Nephron progenitor cell (in vitro differentiated cells): ENCODE results near the gene GCH1.

Experiments used
- DNase-seq: peaks from one replicate; pipeline ENCODE4 v3.0.0; 2021
- H3K27ac Mint-ChIP-seq: 2 replicates; pipeline ENCODE4 v1.8.0; 2021; ENCODE audit warnings: mild to moderate bottlenecking, moderate library complexity, mixed read lengths
- H3K27me3 Mint-ChIP-seq: 2 replicates; pipeline ENCODE4 v1.8.0; 2021; ENCODE audit warnings: mild to moderate bottlenecking, low read depth, mixed read lengths; ENCODE audit not compliant: poor library complexity
- H3K36me3 Mint-ChIP-seq: 2 replicates; pipeline ENCODE4 v1.8.0; 2021; ENCODE audit warnings: low read depth, mixed read lengths
- H3K4me1 Mint-ChIP-seq: 2 replicates; pipeline ENCODE4 v1.8.0; 2021; ENCODE audit warnings: mixed read lengths
- H3K4me3 Mint-ChIP-seq: 2 replicates; pipeline ENCODE4 v1.8.0; 2021; ENCODE audit warnings: mild to moderate bottlenecking, moderate library complexity, mixed read lengths
- H3K9me3 Mint-ChIP-seq: 2 replicates; pipeline ENCODE4 v1.8.0; 2021; ENCODE audit warnings: mild to moderate bottlenecking, moderate library complexity, mixed read lengths
- TF ChIP-seq, protein P1 (sequence below): fragments of 200-600 bp; sonication (generic); IDR thresholded peaks from 2 replicates; pipeline ENCODE4 v1.5.0; 2021; ENCODE audit warnings: antibody characterized with exemption

Gene GCH1

DNA sequence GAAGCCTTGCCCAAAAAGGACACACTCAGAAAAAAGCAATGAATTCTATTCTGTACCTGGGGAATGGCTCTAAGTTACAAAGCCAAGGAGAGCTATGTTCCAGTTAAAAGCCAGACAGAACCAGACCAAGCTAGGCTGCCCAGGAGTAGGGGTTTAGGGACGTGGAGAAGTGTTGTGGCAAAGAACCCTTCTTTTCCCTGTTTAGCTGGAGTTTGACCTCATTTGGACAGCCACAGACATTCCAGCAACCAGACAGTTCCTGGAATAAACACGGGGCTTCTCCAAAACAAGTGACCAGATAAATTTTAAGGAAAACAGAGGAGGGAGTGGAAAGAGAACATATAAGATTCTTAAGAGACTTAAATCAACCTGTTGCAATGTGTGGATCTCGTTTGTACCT lies 62.3 kb downstream of the GCH1 start:
- TF ChIP-seq, protein P1, sequence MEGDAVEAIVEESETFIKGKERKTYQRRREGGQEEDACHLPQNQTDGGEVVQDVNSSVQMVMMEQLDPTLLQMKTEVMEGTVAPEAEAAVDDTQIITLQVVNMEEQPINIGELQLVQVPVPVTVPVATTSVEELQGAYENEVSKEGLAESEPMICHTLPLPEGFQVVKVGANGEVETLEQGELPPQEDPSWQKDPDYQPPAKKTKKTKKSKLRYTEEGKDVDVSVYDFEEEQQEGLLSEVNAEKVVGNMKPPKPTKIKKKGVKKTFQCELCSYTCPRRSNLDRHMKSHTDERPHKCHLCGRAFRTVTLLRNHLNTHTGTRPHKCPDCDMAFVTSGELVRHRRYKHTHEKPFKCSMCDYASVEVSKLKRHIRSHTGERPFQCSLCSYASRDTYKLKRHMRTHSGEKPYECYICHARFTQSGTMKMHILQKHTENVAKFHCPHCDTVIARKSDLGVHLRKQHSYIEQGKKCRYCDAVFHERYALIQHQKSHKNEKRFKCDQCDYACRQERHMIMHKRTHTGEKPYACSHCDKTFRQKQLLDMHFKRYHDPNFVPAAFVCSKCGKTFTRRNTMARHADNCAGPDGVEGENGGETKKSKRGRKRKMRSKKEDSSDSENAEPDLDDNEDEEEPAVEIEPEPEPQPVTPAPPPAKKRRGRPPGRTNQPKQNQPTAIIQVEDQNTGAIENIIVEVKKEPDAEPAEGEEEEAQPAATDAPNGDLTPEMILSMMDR = no peak
- Mint-ChIP-seq H3K27me3 (peaks cover 7% of the 10 kb centered on the region), H3K4me1 (no peaks in the 10 kb centered on the region), H3K36me3 (no peaks in the 10 kb centered on the region), H3K27ac (no peak overlapping the region), H3K4me3 (no peak overlapping the region), H3K9me3 (no peaks in the 10 kb centered on the region)
- DNase-seq = no peak

DNA sequence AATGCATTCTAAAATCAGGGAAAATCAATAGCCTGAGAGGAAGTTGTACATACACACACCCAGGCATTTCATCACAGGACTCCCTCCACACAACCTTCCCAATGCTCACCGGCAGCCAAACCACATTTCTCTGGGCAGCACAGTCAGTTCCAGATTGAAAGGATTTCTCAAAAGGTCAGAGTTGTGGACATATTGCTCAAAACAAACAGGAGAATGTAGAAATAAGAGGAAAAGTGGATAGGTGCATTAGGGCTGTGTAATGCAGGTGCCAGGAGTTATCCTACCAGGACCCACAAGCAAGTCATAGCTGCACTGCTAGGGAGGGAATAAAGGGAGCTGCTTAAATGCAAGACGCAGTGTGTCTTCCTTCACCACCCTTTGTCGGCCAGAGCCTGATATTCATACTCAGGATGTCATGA lies 62.9 kb downstream of the GCH1 start:
- no peaks in the 10 kb centered on the region for H3K9me3 Mint-ChIP-seq
- peaks cover 7% of the 10 kb centered on the region for H3K27me3 Mint-ChIP-seq

DNA sequence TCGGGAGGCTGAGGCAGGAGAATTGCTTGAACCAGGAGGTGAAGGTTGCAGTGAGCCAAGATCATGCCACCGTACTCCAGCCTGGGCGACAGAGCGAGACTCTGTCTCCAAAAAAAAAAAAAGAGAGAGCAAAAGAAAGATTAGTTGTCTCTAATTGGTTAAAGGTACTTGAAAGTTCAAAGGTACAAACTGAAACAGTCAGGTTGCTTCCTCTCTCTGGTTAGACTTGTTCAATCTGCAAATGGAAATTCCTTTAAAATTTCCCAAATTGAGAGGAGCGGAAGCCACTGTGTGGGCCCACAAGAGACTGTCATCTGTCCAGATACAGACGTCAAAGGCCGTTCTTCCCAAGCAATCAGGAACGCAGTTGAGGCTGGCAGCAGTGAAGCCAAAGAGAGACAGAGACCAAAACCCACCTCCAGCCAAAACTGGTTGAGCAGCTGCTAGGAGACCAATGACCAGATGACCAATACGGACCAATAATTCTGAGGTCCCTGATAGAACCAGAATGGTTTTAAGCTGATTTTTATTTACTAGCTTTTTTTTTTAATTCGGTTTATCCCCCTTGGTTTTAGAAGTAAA lies 63.6 kb downstream of the GCH1 start:
- peaks cover 7% of the 10 kb centered on the region for H3K27me3 Mint-ChIP-seq
- H3K27ac Mint-ChIP-seq = no peak overlapping the region
- DNase-seq = no peak
- TF ChIP-seq, protein P1 = no peak
- H3K9me3 Mint-ChIP-seq = no peaks in the 10 kb centered on the region
- no peaks in the 10 kb centered on the region for H3K4me1 Mint-ChIP-seq
- no peaks in the 10 kb centered on the region for H3K36me3 Mint-ChIP-seq
- no peak overlapping the region for H3K4me3 Mint-ChIP-seq

More for the DNA sequence above, 62.9 kb downstream of the GCH1 start:
- no peak for DNase-seq
- Mint-ChIP-seq H3K4me1 (no peaks in the 10 kb centered on the region), H3K4me3 (no peak overlapping the region), H3K27ac (no peak overlapping the region), H3K36me3 (no peaks in the 10 kb centered on the region)
- TF ChIP-seq, protein P1 = no peak

DNA sequence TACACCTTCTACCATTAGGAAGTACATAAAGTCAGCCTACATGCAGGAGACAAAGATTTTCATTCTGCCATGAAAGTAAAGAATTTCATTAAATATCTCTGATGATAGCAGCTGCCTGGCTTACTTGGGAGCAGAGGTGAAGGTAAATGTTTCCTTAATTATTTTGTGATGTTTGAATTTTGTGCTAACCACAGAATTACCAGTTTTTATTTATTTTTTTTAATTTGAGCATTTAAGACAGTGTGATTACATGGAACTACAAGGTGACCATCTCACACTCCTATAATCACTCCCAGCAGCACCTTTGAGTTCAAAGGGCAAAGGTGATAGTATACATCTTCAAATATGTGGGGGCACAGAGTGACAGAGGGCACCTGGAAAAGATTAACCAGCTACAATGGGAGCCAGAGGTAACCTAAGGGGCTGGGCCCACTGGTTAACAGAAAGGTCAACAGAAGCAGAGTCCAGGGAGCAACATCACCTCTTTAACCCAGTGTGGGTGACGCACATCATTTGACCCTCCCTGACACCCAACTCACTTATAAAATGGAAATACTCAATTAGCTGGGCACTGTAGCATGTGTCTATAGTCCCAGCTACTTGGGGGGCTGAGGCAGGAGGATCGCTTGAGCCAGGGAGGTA lies 65.0 kb downstream of the GCH1 start:
- Mint-ChIP-seq H3K27me3 (peaks cover 7% of the 10 kb centered on the region), H3K9me3 (peaks cover 3% of the 10 kb centered on the region), H3K27ac (no peak overlapping the region), H3K36me3 (no peaks in the 10 kb centered on the region), H3K4me3 (no peak overlapping the region), H3K4me1 (no peaks in the 10 kb centered on the region)
- TF ChIP-seq, protein P1 = no peak
- DNase-seq = no peak

DNA sequence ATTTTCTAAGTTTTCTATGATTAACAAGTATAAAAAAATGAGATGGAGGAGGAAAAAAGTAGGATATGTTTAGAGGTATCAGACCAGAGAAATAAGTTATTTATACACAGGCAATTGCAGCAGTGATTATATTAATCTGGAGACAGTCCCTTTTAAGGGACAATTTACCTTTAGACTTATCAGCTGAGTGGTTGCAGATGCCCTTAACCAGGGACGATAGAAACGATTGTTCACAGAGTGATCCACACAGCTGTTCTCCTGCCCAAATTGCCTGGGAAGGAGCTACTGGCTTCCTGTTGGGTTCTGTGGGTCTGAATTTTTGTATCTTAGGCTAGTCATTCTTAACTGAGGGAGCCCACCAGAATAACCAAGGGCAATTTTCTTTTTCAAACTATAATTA lies 66.4 kb downstream of the GCH1 start:
- H3K4me3 Mint-ChIP-seq = no peak overlapping the region
- no peaks in the 10 kb centered on the region for H3K4me1 Mint-ChIP-seq
- peaks cover 6% of the 10 kb centered on the region for H3K9me3 Mint-ChIP-seq
- H3K36me3 Mint-ChIP-seq = no peaks in the 10 kb centered on the region
- TF ChIP-seq, protein P1 = no peak
- H3K27ac Mint-ChIP-seq = no peak overlapping the region
- H3K27me3 Mint-ChIP-seq = peaks cover 3% of the 10 kb centered on the region
- no peak for DNase-seq

DNA sequence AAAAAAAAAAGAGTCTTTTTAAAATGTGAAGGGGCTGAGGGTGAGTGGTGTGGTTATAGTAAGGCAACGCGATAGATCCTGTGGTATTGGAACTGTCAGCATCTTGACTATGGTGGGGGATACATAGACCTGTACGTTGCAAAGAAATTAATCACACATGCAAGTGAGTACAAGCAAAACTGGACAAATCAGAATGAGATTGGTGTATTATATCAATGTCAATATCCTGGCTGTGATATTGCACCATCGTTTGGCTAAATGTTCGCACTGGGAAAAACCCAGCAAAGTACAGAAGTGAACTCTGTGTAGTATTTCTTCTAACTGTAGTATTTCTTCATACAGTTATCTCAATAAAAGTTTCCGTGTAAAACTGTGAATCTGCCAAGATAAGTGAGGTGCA lies 67.9 kb downstream of the GCH1 start:
- H3K36me3 Mint-ChIP-seq = no peaks in the 10 kb centered on the region
- peaks cover 12% of the 10 kb centered on the region for H3K9me3 Mint-ChIP-seq
- TF ChIP-seq, protein P1 = no peak
- no peaks in the 10 kb centered on the region for H3K27me3 Mint-ChIP-seq
- no peak for DNase-seq
- no peaks in the 10 kb centered on the region for H3K4me1 Mint-ChIP-seq
- no peak overlapping the region for H3K27ac Mint-ChIP-seq
- no peak overlapping the region for H3K4me3 Mint-ChIP-seq
